Activated CD4-positive, alpha-beta T cell treated with anti-CD3 and anti-CD28 coated beads, Interleukin-2, amount 50 U/mL, for 1 hour (primary cell): ENCODE results near the gene PDS5B.

Source experiments
- DNase-seq: peaks from one replicate; pipeline ENCODE4 v3.0.0-alpha.2; 2020

PDS5B gene

GRCh38 chr13:32733690-32734089, 147.4 kb downstream of the PDS5B start:
- no peak for DNase-seq

GRCh38 chr13:32734511-32734910, 148.3 kb downstream of the PDS5B start:
- no peak for DNase-seq

- DNase-seq = no peak
Measured at GRCh38 chr13:32735859-32736258, 149.6 kb downstream of the PDS5B start.

- DNase-seq = no peak
Measured at GRCh38 chr13:32736648-32737047, 150.4 kb downstream of the PDS5B start.

GRCh38 chr13:32737111-32737571, 150.9 kb downstream of the PDS5B start:
- DNase-seq = no peak

- DNase-seq = no peak
Measured at GRCh38 chr13:32737679-32738078, 151.4 kb downstream of the PDS5B start.

GRCh38 chr13:32745509-32745908, 159.3 kb downstream of the PDS5B start:
- no peak for DNase-seq

GRCh38 chr13:32746474-32746873, 160.2 kb downstream of the PDS5B start:
- DNase-seq = no peak

GRCh38 chr13:32748305-32748704, 162.1 kb downstream of the PDS5B start:
- no peak for DNase-seq

GRCh38 chr13:32751340-32751739, 165.1 kb downstream of the PDS5B start:
- no peak for DNase-seq

- DNase-seq = no peak
Measured at GRCh38 chr13:32752311-32752710, 166.1 kb downstream of the PDS5B start.

GRCh38 chr13:32752997-32753606, 166.8 kb downstream of the PDS5B start:
- no peak for DNase-seq

- no peak for DNase-seq
Measured at GRCh38 chr13:32754179-32754578, 167.9 kb downstream of the PDS5B start.

- DNase-seq = no peak
Measured at GRCh38 chr13:32759152-32759551, 172.9 kb downstream of the PDS5B start.

- DNase-seq = no peak
Measured at GRCh38 chr13:32761472-32761871, 175.2 kb downstream of the PDS5B start.

GRCh38 chr13:32779119-32779518, 192.9 kb downstream of the PDS5B start:
- no peak for DNase-seq

GRCh38 chr13:32781906-32782305, 195.7 kb downstream of the PDS5B start:
- DNase-seq = no peak

- DNase-seq = no peak
Measured at GRCh38 chr13:32783067-32783466, 196.8 kb downstream of the PDS5B start.

- DNase-seq = no peak
Measured at GRCh38 chr13:32790731-32791130, 204.5 kb downstream of the PDS5B start.

GRCh38 chr13:32791545-32792172, 205.4 kb downstream of the PDS5B start:
- DNase-seq = no peak

- DNase-seq = no peak
Measured at GRCh38 chr13:32796754-32797153, 210.5 kb downstream of the PDS5B start.

- DNase-seq = no peak
Measured at GRCh38 chr13:32802159-32802558, 215.9 kb downstream of the PDS5B start.

GRCh38 chr13:32804673-32805230, 218.5 kb downstream of the PDS5B start:
- no peak for DNase-seq

GRCh38 chr13:32811297-32811800, 225.1 kb downstream of the PDS5B start:
- no peak for DNase-seq
